Measurements from ENCODE around the gene CRYBB3.

Gene CRYBB3

DNA sequence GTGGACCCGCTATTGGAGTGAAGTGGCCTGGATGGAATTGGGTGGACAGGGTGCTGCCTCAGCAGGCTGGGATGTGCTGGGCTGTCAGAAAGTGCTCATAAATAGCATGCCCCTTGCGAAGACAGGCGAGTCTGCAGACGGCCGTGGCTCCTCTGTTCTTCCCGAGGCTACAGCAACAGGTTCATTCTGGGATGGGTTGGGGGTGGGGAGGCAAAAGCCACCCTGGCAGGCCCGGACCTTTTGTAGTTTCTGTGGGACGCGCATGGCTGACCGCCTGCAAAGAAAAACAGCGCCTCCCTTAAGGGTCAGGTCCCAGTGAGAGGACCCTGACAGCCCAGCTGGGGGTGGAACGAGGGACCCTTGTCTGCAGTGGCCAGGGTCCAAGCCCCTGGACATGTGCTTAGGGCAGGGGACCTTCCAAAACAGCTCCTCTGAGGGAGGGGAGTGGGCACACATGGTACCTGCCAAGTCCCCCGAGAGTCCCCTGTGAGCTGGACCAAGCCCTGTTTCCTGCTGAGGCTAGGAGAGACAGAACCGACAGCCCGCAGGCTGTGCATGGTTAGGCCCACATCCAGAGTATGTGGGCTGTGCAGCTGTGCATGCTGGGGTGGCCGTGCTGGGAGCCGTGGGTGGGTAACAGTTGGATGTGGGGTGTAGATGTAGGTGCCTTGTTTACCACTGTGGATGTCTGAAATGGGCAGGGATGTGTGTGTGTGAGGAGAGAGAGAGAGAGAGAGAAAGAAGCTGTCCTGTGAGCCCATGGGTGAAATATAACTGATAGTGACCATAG is at the start of gene CRYBB3:
TSS of gene CRYBB3 (plus strand) at position 128 of the 790 bp plus-strand sequence. CDS start 1,539 bp downstream, outside the sequence.
- TF ChIP-seq EZH2phosphoT487 (conservative IDR thresholded peaks at IDR 0.05; ENCODE audit: low read length): no peak
- TF ChIP-seq CTCF (IDR thresholded peaks at IDR 0.05; ENCODE audit: insufficient read depth, low read length, poor library complexity, severe bottlenecking): no peak
- H3K27me3 ChIP-seq (ENCODE audit: low read length): no peaks in the 10 kb centered on the region
- H3K4me3 ChIP-seq (ENCODE audit: insufficient read depth, low read length, poor library complexity, severe bottlenecking): no peak within 1 kb of the TSS
- H3K9me2 ChIP-seq (replicated peaks; ENCODE audit: insufficient read depth, low read length): no peaks in the 10 kb centered on the region
- no peak within 1 kb of the TSS for H3K9ac ChIP-seq (ENCODE audit: low read length)
- H3K27ac ChIP-seq (ENCODE audit: low read depth, low read length): no peak within 1 kb of the TSS
- H3K9me3 ChIP-seq (ENCODE audit: insufficient read depth, low read length): no peaks in the 10 kb centered on the region
- H3K79me2 ChIP-seq (ENCODE audit: insufficient read depth, low read length): no peaks in the 10 kb centered on the region
- H3F3A ChIP-seq (ENCODE audit: insufficient read depth): no peaks in the 10 kb centered on the region
- H3K36me3 ChIP-seq (ENCODE audit: low read length): no peaks in the 10 kb centered on the region
- no peak within 1 kb of the TSS for H2AFZ ChIP-seq (ENCODE audit: low read depth, low read length, severe bottlenecking)
- no peaks in the 10 kb centered on the region for H4K20me1 ChIP-seq (ENCODE audit: low read depth, low read length)
- H3K4me2 ChIP-seq (ENCODE audit: low read depth, low read length, poor library complexity, severe bottlenecking): no peak within 1 kb of the TSS

DNA sequence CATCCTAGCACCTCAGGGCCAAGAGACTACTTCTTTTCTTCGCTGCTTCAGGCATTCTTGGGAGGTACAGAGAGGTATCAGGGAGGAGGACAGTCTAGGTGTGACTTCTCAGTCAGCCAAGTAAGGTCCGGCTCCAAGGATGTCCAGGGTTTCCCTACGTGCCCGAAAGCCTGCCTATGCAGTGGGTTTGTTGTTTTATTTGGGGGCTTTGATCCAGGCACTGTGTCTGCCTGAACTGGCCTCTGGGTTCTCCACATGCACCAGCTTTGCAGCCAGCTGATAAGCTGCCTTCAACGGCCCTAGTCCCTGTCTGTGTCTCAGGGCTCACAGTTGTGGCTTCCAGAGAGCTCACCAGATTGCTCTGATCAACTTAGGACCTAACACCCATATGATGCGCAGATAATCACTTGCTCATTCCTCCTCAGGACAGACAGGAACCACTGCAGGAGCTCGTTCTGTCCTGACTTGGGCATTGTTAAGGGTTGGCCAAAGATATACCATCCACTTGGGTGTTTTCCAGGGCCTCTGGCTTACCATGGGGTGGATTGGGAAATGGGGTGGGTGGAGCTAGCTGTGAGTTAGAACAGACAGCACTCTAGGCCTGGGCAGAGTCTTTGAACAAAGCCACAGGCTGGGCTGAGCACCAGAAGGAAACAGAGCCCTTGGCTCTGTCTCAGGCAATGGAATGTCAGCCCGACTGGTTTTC is 45.5 kb upstream of the CRYBB3 start:
- no peaks in the 10 kb centered on the region for H3K9me3 ChIP-seq (ENCODE audit: insufficient read depth, low read length)
- H3K36me3 ChIP-seq (ENCODE audit: low read length): no peaks in the 10 kb centered on the region
- H2AFZ ChIP-seq (ENCODE audit: low read depth, low read length, severe bottlenecking): no peak overlapping the region
- no peak overlapping the region for H3K9ac ChIP-seq (ENCODE audit: low read length)
- no peak overlapping the region for H3K4me2 ChIP-seq (ENCODE audit: low read depth, low read length, poor library complexity, severe bottlenecking)
- no peaks in the 10 kb centered on the region for H3F3A ChIP-seq (ENCODE audit: insufficient read depth)
- H3K79me2 ChIP-seq (ENCODE audit: insufficient read depth, low read length): no peaks in the 10 kb centered on the region
- no peaks in the 10 kb centered on the region for H3K9me2 ChIP-seq (replicated peaks; ENCODE audit: insufficient read depth, low read length)
- H3K4me3 ChIP-seq (ENCODE audit: insufficient read depth, low read length, poor library complexity, severe bottlenecking): no peak overlapping the region
- no peak overlapping the region for H3K27ac ChIP-seq (ENCODE audit: low read depth, low read length)
- no peak for TF ChIP-seq EZH2phosphoT487 (conservative IDR thresholded peaks at IDR 0.05; ENCODE audit: low read length)
- no peak for TF ChIP-seq CTCF (IDR thresholded peaks at IDR 0.05; ENCODE audit: insufficient read depth, low read length, poor library complexity, severe bottlenecking)
- H3K27me3 ChIP-seq (ENCODE audit: low read length): no peaks in the 10 kb centered on the region
- no peaks in the 10 kb centered on the region for H4K20me1 ChIP-seq (ENCODE audit: low read depth, low read length)

GRCh38 chr22:25154667-25154999 is 45.0 kb upstream of the CRYBB3 start:
- H3F3A ChIP-seq (ENCODE audit: insufficient read depth): no peaks in the 10 kb centered on the region
- no peaks in the 10 kb centered on the region for H3K36me3 ChIP-seq (ENCODE audit: low read length)
- H3K79me2 ChIP-seq (ENCODE audit: insufficient read depth, low read length): no peaks in the 10 kb centered on the region
- H3K4me3 ChIP-seq (ENCODE audit: insufficient read depth, low read length, poor library complexity, severe bottlenecking): no peak overlapping the region
- no peak overlapping the region for H2AFZ ChIP-seq (ENCODE audit: low read depth, low read length, severe bottlenecking)
- no peaks in the 10 kb centered on the region for H3K9me3 ChIP-seq (ENCODE audit: insufficient read depth, low read length)
- no peak overlapping the region for H3K27ac ChIP-seq (ENCODE audit: low read depth, low read length)
- TF ChIP-seq CTCF (IDR thresholded peaks at IDR 0.05; ENCODE audit: insufficient read depth, low read length, poor library complexity, severe bottlenecking): no peak
- TF ChIP-seq EZH2phosphoT487 (conservative IDR thresholded peaks at IDR 0.05; ENCODE audit: low read length): no peak
- H3K27me3 ChIP-seq (ENCODE audit: low read length): no peaks in the 10 kb centered on the region
- H3K4me2 ChIP-seq (ENCODE audit: low read depth, low read length, poor library complexity, severe bottlenecking): no peak overlapping the region
- no peaks in the 10 kb centered on the region for H3K9me2 ChIP-seq (replicated peaks; ENCODE audit: insufficient read depth, low read length)
- no peaks in the 10 kb centered on the region for H4K20me1 ChIP-seq (ENCODE audit: low read depth, low read length)
- no peak overlapping the region for H3K9ac ChIP-seq (ENCODE audit: low read length)

All from SU-DHL-6 (cell line).